CD14-positive monocyte (primary cell): ENCODE measurements around the gene DOHH. TPM values are rescaled to one million over a fixed set of nuclear protein-coding genes. Genes with fewer than 3 reads are reported as not detected.
A peak's percentile ranks its signal among the peaks of the same experiment; 100 is the strongest.

ENCODE experiments used
- DNase-seq, 3 donors: peaks; one replicate each; pipeline ENCODE4 v3.0.0-alpha.2; 2011 to 2022
- H2AFZ ChIP-seq: 2 replicates; pipeline ENCODE4 v1.6.0; 2012; ENCODE audit warnings: mild to moderate bottlenecking, low read depth, low read length, inconsistent platforms; ENCODE audit not compliant: insufficient read depth, poor library complexity, severe bottlenecking
- H3K27ac ChIP-seq, 2 donors: 1 replicate in 1 of 2; 2 replicates in 1 of 2; pipeline ENCODE4 v1.5.1; 2012 to 2013; ENCODE audit warnings: low read length in 2 of 2, control low read depth in 1 of 2, inconsistent platforms in 1 of 2, low read depth in 1 of 2, mild to moderate bottlenecking in 1 of 2
- H3K27me3 ChIP-seq, 2 donors: one replicate each; pipeline versions ENCODE4 v1.6.0 to v1.6.1; 2011 to 2013; ENCODE audit warnings: low read length in 2 of 2; ENCODE audit not compliant: control insufficient read depth in 2 of 2, insufficient read depth in 2 of 2
- H3K36me3 ChIP-seq, 2 donors: replicated peaks in 1 of 2; 1 replicate in 1 of 2; 2 replicates in 1 of 2; pipeline versions ENCODE4 v1.5.1 to v1.6.1; 2012 to 2013; ENCODE audit warnings: low read length in 2 of 2, control low read depth in 1 of 2, inconsistent platforms in 1 of 2, mild to moderate bottlenecking in 1 of 2; ENCODE audit not compliant: insufficient read depth in 2 of 2, control insufficient read depth in 1 of 2
- H3K4me1 ChIP-seq, 2 donors: 1 replicate in 1 of 2; 2 replicates in 1 of 2; pipeline versions ENCODE4 v1.5.1 to v1.6.1; 2012 to 2013; ENCODE audit warnings: low read length in 2 of 2, control low read depth in 1 of 2, inconsistent platforms in 1 of 2, mild to moderate bottlenecking in 1 of 2, moderate library complexity in 1 of 2; ENCODE audit not compliant: insufficient read depth in 2 of 2, control insufficient read depth in 1 of 2
- H3K4me2 ChIP-seq: replicated peaks from 2 replicates; pipeline ENCODE3; 2012; ENCODE audit warnings: low read length, moderate library complexity, mild to moderate bottlenecking; ENCODE audit not compliant: poor library complexity, severe bottlenecking; ENCODE audit errors: extremely low read depth
- H3K4me3 ChIP-seq, 3 experiments: fragments of 200-600 bp in 1 of 3; sonication (generic) in 1 of 3; replicated peaks in 1 of 3; 1 replicate in 2 of 3; 2 replicates in 1 of 3; pipeline ENCODE4 v1.5.1; 2011 to 2013; ENCODE audit warnings: low read length in 3 of 3, mild to moderate bottlenecking in 3 of 3, control low read depth in 2 of 3, low read depth in 2 of 3, inconsistent platforms in 1 of 3, moderate library complexity in 1 of 3
- H3K79me2 ChIP-seq: 2 replicates; pipeline ENCODE4 v1.6.0; 2012; ENCODE audit warnings: mild to moderate bottlenecking, control low read depth, inconsistent platforms, low read length, moderate library complexity; ENCODE audit not compliant: insufficient read depth
- H3K9ac ChIP-seq: 2 replicates; pipeline ENCODE4 v1.6.0; 2017; ENCODE audit warnings: low read length, mild to moderate bottlenecking; ENCODE audit not compliant: insufficient read depth, poor library complexity, severe bottlenecking
- H3K9me3 ChIP-seq, 2 donors: replicated peaks in 1 of 2; 1 replicate in 1 of 2; 2 replicates in 1 of 2; pipeline versions ENCODE4 v1.5.1 to v1.6.1; 2012 to 2013; ENCODE audit warnings: low read length in 2 of 2, control low read depth in 1 of 2; ENCODE audit not compliant: control insufficient read depth in 1 of 2, insufficient read depth in 1 of 2
- H4K20me1 ChIP-seq: 2 replicates; pipeline ENCODE4 v1.6.0; 2012; ENCODE audit warnings: mild to moderate bottlenecking, low read length, control low read depth, moderate library complexity; ENCODE audit not compliant: insufficient read depth
- H3K27ac Mint-ChIP-seq, 7 donors: one replicate each; pipeline ENCODE4 v1.8.0; 2020; ENCODE audit warnings: mild to moderate bottlenecking in 7 of 7, mixed read lengths in 7 of 7, moderate library complexity in 6 of 7, inconsistent platforms in 2 of 7
- H3K27me3 Mint-ChIP-seq, 3 donors: one replicate each; pipeline ENCODE4 v1.8.0; 2021 to 2022; ENCODE audit warnings: low read depth in 3 of 3, mild to moderate bottlenecking in 3 of 3, mixed read lengths in 3 of 3, moderate library complexity in 3 of 3, inconsistent platforms in 1 of 3
- H3K36me3 Mint-ChIP-seq, 2 donors: one replicate each; pipeline ENCODE4 v1.8.0; 2020; ENCODE audit warnings: mixed read lengths in 2 of 2, inconsistent platforms in 1 of 2, mild to moderate bottlenecking in 1 of 2
- H3K4me1 Mint-ChIP-seq: one replicate; pipeline ENCODE4 v1.8.0; 2020; ENCODE audit warnings: mild to moderate bottlenecking, mixed read lengths
- H3K4me3 Mint-ChIP-seq, 2 donors: one replicate each; pipeline ENCODE4 v1.8.0; 2020; ENCODE audit warnings: mild to moderate bottlenecking in 2 of 2, mixed read lengths in 2 of 2, moderate library complexity in 1 of 2
- H3K9me3 Mint-ChIP-seq, 7 donors: one replicate each; pipeline ENCODE4 v1.8.0; 2020 to 2022; ENCODE audit warnings: mixed read lengths in 7 of 7, mild to moderate bottlenecking in 6 of 7, moderate library complexity in 6 of 7, inconsistent platforms in 2 of 7
- CTCF ChIP-seq: fragments of 200-600 bp; IDR thresholded peaks from one replicate; pipeline ENCODE4 v1.8.0; 2022; ENCODE audit warnings: antibody characterized with exemption, mild to moderate bottlenecking
- WGBS: methylation state at CpG from one replicate; pipeline ENCODE4 v1.1.5; 2013; ENCODE audit warnings: missing lambda C conversion rate; ENCODE audit not compliant: insufficient coverage; 5-methylcytosine and 5-hydroxymethylcytosine counted together
- intact Hi-C, 2 donors: fragments of 100-400 bp; cut with micrococcal nuclease; formaldehyde crosslinking; loops; one replicate each; pipeline versions ENCODE4 v1.15.0 to v1.15.1; 2023
- polyA plus RNA-seq, 3 donors: library from polyadenylated mRNA; depleted of rRNA in 1 of 3; unstranded in 2 of 3; stranded (reverse) in 1 of 3; fragments of 300-500 nt in 2 of 3; fragments of >200 nt in 1 of 3; fragmentation: Illumina TruSeq in 2 of 3; gene quantifications; 1 replicate in 2 of 3; 2 replicates in 1 of 3; pipeline ENCODE4 v1.2.3, GENCODE V29; 2012 to 2021

Gene DOHH
- polyA plus RNA-seq, 3 donors, result 3.7 to 4.2 (median 4.1) TPM

- H3K27me3 ChIP-seq, result no peaks in the 10 kb centered on the region
- Mint-ChIP-seq H3K36me3 (peaks cover 22 to 60% of the 10 kb centered on the region in 2 donors), H3K27ac (peak overlapping the region in 1 of 7 donors; percentile 47), H3K4me3 (no peak overlapping the region), H3K27me3 (no peaks in the 10 kb centered on the region), H3K4me1 (no peaks in the 10 kb centered on the region), H3K9me3 (peaks cover 0 to 2% (median 0%) of the 10 kb centered on the region in 7 donors)
- intact Hi-C loops, result no loop called here
- no peak overlapping the region for H3K27ac ChIP-seq
- no peaks in the 10 kb centered on the region for H3K9me3 ChIP-seq
- WGBS, result 100% methylated on average over 6 of the region's 10 CpGs
- H3K4me2 ChIP-seq, result no peak overlapping the region
- no peak for DNase-seq
- H3K4me3 ChIP-seq, result no peak overlapping the region
- peaks cover 100% of the 10 kb centered on the region for H3K79me2 ChIP-seq
- H2AFZ ChIP-seq, result no peak overlapping the region
- H3K4me1 ChIP-seq, result no peaks in the 10 kb centered on the region
- peaks cover 100% of the 10 kb centered on the region for H4K20me1 ChIP-seq
- no peak for TF ChIP-seq CTCF
- peaks cover 37 to 58% of the 10 kb centered on the region in 2 donors for H3K36me3 ChIP-seq
- H3K9ac ChIP-seq, result no peak overlapping the region
Measured at GRCh38 chr19:3518255-3518654, 17.8 kb upstream of the DOHH start.

- H3K4me3 ChIP-seq, result no peak overlapping the region
- WGBS, result no CpG with 5 or more reads among the region's 2 CpGs
- peaks cover 100% of the 10 kb centered on the region for H3K79me2 ChIP-seq
- H3K4me1 Mint-ChIP-seq, result peaks cover under 1% of the 10 kb centered on the region
- peaks cover 100% of the 10 kb centered on the region for H4K20me1 ChIP-seq
- peaks cover 22 to 60% of the 10 kb centered on the region in 2 donors for H3K36me3 Mint-ChIP-seq
- no peak overlapping the region for H3K9ac ChIP-seq
- intact Hi-C loops, result no loop called here
- no peaks in the 10 kb centered on the region for H3K4me1 ChIP-seq
- TF ChIP-seq CTCF, result no peak
- no peaks in the 10 kb centered on the region for H3K27me3 ChIP-seq
- no peak overlapping the region for H2AFZ ChIP-seq
- H3K36me3 ChIP-seq, result peaks cover 30 to 52% of the 10 kb centered on the region in 2 donors
- H3K9me3 Mint-ChIP-seq, result peaks cover 0 to 2% (median 0%) of the 10 kb centered on the region in 7 donors
- DNase-seq, result no peak
- no peak overlapping the region for H3K27ac ChIP-seq
- no peak overlapping the region for H3K4me3 Mint-ChIP-seq
- H3K27ac Mint-ChIP-seq, result no peak overlapping the region
- no peaks in the 10 kb centered on the region for H3K9me3 ChIP-seq
- no peak overlapping the region for H3K4me2 ChIP-seq
- no peaks in the 10 kb centered on the region for H3K27me3 Mint-ChIP-seq
Measured at GRCh38 chr19:3517638-3518037, 17.2 kb upstream of the DOHH start.
